ENCODE results near the gene PLA2G7.
"Not testable (repeated sequence)": the region's sequence is repeated elsewhere in the genome, so short reads cannot be mapped to it uniquely, and the experiment has no call there.

Gene PLA2G7

DNA sequence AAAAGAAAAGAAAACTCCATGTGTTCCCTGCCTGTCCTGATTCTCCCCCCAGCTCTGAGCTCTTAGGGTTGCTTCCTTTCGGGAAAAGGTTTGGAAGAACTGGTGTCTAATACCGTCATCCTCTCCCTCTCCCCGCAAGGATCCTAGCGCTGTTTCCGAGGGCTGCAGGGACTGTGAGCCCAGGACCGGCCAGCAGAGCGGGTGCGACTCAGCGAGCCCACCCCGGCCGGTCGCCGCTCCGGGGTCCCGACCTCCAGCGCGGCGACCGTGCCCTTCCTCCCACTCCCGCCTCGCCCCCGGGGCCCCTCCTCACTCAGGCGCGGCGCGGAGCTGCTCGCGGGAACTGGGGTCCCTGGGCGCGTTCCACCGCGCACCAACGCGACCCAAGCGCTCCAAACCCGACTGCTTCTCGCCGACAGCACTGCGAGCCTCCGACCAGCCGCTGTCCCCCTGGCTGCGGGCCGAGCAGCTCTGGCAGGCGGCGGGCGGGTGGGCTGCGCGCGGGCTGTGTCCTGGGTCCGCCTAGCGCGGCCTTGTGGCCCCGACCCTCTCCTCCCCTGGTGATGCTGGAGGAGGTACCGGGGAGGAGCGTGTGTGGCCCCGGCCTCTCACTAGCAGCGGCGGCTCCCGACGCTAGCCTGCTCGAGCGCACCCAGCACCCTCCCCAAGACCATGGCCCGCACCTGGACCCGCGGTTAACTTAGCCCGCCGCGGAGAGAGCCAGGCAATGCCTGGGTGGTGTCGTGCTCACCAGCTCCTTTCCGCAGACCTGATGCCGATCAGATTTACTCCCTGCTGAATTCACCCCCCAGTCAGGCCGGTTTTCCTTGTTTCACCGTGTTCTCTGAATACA lies at the start of gene PLA2G7:
TSS of gene PLA2G7 (minus strand) at position 509 of the 853 bp plus-strand sequence. CDS start 12,484 bp downstream, outside the sequence.
- DNase-seq: no peak

- no peak for DNase-seq
Measured at GRCh38 chr6:46784535-46784934, 49.4 kb upstream of the PLA2G7 start.

DNA sequence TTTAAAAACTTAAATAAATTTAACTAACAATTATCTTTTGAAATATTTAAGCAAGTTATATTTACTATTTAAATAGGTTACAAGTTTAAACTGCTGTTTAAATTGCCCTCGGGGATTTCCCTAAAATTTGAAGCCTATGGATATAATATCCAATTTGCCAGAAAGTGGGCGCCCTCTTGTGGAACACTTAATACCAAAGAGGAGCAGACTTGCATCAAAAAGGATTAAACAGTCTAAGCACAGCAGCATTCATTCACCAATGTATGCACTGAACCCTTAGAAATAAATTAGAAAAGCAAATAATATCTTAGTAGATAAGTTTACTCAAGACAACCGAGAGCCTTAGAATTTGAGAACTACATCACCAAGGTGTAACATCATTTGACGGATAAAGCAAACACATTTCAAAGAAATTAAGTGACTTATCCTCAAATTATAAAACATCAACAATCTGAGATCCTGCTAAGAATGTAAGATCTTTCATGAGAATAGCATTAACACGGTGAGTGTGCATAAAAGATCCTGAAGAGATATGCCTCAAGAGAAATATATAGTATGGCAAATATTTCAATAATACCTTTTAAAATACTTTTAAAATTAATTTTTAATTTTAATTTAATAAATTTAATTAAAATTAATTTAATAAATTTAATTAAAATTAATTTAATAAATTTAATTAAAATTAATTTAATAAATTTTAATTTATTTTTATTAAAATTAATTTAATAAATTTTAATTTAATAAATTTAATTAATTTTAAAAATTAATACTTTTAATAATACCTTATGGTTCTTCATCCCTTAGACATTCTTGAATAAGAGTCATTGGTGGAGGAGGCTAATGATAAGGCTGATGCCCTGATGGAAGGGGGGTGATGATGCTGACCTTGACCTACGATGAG lies 46.6 kb upstream of the PLA2G7 start:
- DNase-seq: peak; percentile 4

DNA sequence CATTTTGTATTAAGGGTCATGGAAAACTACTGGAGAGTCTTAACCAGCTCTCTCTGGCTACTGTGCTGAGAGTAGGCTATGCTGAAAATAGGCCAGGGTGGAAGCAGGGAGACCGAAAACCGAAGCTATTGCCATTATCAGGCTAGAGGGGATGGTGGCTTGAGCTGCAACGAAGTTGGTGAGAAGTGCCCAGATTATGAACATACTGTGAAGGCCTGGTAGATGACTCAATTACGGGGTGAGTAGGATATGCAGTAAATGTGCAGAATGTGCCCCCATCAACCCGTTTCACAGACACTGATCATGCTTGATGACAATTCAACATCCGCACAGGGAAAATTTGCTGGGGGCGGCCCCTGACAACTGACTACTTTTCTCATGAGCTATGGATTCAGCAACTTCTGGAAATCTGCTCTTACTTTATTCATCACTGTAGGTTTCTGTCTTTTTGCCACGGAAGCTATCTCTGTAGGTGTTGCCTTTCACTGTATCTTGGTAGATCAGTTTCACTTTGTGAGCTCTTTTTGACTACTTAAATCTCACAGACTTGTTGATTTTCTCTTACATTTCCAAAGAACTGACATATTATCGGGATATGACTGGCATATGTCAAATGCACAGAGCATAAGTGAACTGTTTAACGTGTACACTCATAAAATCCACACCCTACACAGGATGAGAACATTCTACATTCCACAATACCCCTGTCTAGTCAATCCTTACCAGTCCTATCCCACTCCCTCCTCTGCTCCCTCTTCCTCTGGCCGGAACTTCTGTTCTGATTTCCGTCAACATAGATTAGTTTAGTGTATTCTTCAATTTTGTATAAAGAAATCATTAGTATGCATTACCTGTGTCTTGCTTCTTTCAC lies 42.5 kb upstream of the PLA2G7 start:
- DNase-seq: no peak

DNA sequence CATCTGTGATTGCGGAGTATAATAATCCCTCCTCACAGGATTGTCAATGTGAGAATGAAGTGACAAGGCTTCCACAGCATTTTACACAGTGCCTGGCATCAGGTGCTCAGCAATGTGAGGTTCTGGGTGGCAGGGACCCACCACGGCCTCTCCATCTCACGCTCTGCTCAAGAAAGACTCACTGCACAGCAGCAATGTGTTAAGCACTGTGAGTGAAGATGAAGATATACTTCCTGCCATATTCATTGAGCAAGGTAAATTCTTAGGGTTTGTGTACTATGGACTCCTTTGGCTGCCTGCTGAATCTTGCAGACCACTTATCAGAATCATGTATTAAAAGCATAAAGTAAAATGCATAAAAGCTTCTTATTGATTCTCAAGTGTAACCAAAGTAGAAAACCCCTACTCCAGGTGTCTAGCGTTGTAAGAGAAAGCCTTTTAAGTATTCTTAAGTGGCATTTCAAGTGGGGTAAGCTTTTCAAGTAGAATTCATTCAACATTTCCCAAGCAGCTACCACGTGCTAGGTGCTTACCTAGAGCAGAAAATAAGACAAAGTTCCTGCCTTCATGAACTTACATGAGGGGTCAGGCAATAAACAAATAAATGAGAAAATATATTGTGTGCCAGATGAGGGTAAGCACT lies 41.0 kb upstream of the PLA2G7 start:
- no peak for DNase-seq

DNA sequence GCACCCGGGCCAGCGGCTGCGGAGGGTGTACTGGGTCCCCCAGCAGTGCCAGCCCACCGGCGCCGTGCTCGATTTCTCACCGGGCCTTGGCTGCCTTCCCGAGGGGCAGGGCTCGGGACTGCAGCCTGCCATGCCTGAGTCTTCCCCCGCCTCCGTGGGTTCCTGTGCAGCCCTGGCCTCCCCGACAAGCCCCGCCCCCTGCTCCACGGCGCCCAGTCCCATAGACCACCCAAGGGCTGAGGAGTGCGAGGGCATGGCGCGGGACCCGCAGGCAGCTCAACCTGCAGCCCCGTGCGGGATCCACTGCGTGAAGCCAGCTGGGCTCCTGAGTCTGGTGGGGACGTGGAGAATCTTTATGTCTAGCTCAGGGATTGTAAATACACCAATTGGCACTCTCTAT lies 39.6 kb upstream of the PLA2G7 start:
- DNase-seq: not testable (repeated sequence)

DNA sequence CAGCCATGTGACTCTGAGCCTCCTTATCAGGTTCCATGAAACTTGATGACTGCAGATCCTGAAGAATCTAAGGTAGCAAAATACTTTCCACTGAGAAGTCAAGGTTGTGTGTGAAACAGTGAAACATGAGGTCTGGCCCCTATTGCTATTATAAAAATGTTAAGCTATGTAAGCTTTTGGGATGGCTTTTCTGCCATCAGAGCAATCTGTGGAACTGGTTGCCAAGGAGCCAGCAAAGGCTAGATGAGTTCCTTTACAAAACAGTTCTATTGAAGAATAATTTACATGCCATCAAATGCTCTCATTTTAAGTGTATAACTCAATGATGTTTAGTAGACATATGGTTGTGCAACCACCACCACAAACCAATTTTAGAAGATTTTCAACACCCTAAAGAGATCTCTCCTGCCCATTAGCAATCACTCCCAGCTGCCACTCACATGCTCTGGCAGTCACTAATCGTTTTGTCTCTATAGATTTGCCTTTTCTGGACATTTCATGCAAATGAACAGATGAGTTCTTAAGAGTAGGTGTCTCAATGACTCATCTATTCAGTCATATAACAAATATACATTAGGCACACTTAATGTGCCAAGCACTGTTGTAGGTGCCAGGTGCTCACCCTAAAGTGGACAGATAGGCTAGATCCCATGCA lies 38.2 kb upstream of the PLA2G7 start:
- DNase-seq: no peak

GRCh38 chr6:46772762-46773161 lies 37.6 kb upstream of the PLA2G7 start:
- DNase-seq: no peak

GRCh38 chr6:46772016-46772415 lies 36.8 kb upstream of the PLA2G7 start:
- no peak for DNase-seq

DNA sequence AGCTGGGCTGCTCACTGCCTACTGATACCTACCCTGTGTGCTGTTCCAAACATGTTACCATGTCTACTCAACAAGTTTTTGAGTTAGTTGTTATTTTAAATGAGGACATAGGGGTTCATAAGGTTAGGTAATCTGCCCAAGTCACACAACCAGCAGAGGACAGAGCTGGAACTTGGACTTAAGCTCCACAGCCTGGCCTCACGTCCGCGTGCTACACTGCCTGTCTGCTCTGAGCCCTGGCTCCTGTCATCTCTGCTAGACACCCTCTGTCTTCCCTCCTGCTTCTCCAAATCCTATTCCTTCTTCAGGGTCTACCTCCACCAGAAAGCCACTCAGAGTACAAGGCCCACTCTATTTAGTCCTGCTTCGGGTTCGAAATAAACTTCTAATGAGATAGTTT lies 29.8 kb upstream of the PLA2G7 start:
- no peak for DNase-seq

- not testable (repeated sequence) for DNase-seq
Measured at GRCh38 chr6:46764280-46764679, 29.1 kb upstream of the PLA2G7 start.

- no peak for DNase-seq
Measured at GRCh38 chr6:46763466-46763865, 28.3 kb upstream of the PLA2G7 start.

DNA sequence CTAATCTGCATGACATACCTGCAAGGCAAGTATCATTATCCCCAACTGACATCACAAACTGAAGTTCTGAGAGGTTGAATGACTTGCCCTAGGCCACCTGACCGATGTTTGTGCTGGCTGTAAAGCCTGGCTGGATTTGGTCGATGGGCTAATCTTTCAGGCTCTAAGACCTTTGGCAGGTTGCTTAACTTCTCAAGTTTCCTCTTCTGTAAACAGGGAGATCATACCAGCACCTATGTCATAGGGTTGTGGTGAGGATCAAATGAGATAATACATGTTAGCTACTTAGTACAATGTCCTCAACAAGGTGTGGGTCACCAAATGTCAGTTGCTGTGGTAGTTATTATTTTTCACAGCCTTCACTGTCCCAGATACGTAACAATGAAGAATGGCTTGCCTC lies 25.8 kb upstream of the PLA2G7 start:
- no peak for DNase-seq

GRCh38 chr6:46758960-46759753 lies 24.0 kb upstream of the PLA2G7 start:
- DNase-seq: no peak

- DNase-seq: no peak
Measured at GRCh38 chr6:46757214-46757596, 22.0 kb upstream of the PLA2G7 start.

GRCh38 chr6:46756469-46757213 lies 21.5 kb upstream of the PLA2G7 start:
- no peak for DNase-seq

GRCh38 chr6:46755865-46756264 lies 20.7 kb upstream of the PLA2G7 start:
- DNase-seq: no peak

GRCh38 chr6:46751658-46752057 lies 16.5 kb upstream of the PLA2G7 start:
- DNase-seq: no peak

GRCh38 chr6:46749731-46750130 lies 14.6 kb upstream of the PLA2G7 start:
- no peak for DNase-seq

GRCh38 chr6:46748940-46749503 lies 13.8 kb upstream of the PLA2G7 start:
- DNase-seq: no peak

All from NCI-H446 treated with DMSO at 0.1 percent for 48 hours (cell line).